ENCODE data around the gene HMGB2. TPM values are rescaled to one million over a fixed set of nuclear protein-coding genes. Genes with fewer than 3 reads are reported as not detected.

The HMGB2 gene
- total RNA-seq, 1 experiment from 2014 or later, result 326 TPM

DNA sequence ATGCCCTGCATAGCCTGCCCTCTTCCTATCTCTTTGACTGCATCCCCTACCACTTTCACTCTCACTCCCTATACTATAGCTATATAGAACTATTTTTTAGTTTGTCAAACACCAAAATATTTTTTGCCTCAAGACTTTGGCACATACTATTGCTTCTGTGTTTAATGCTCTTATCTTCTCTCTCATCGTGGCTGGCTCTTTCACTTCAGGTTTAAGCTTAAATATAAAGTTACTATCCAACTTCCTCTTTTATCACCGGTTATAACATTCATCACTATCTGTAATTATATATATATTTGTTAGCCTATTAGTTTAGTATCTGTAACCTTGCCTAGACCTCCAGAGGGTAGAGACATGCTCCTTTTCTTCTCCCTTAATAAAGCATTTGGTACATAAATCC is 11.5 kb upstream of the HMGB2 start:
- intact Hi-C loops (cut with micrococcal nuclease; ENCODE audit: unreplicated experiment), result loop anchor here (1.0 kb wide), 1 partner anchor 10 kb away; no protein-coding TSS in a partner anchor
- ChIA-PET CTCF (interaction anchor here (0.7 kb wide), 1 partner anchor 12 kb away, joined by 3 read pairs; the partner anchor contains the start of gene HMGB2), POLR2A (interaction anchor here (1.2 to 2.3 kb wide), 2 partner anchors 11 to 25 kb away, joined by 6 to 21 read pairs; partner anchors contain the start of genes HMGB2 and SAP30)
- Histone ChIP-seq H3K9me3 (no peaks in the 10 kb centered on the region), H3K4me3 (ENCODE audit: low read depth, low read length) (no peak overlapping the region), H3K27me3 (replicated peaks; ENCODE audit: control insufficient read depth, insufficient read depth, low read length) (no peaks in the 10 kb centered on the region), H3K36me3 (ENCODE audit: control insufficient read depth, insufficient read depth, low read length) (no peaks in the 10 kb centered on the region), H3K4me1 (peaks cover 22% of the 10 kb centered on the region; the same call in 1 of the 2 replicates)
- Mint-ChIP-seq H3K4me3 (ENCODE audit: unreplicated experiment) (no peak overlapping the region), H3K36me3 (ENCODE audit: insufficient read depth, unreplicated experiment) (no peaks in the 10 kb centered on the region), H3K9me3 (ENCODE audit: unreplicated experiment) (no peaks in the 10 kb centered on the region), H3K27me3 (ENCODE audit: insufficient read depth, unreplicated experiment) (no peaks in the 10 kb centered on the region), H3K4me1 (ENCODE audit: low read depth, unreplicated experiment) (peaks cover 17% of the 10 kb centered on the region), H3K27ac (ENCODE audit: unreplicated experiment) (peak overlapping the region; percentile 29)
- DNase-seq, result no peak
- TF ChIP-seq CTCF (IDR thresholded peaks at IDR 0.05; ENCODE audit: insufficient read depth in 1 of 2, low read depth in 1 of 2, low read length in 1 of 2, severe bottlenecking in 1 of 2, unreplicated experiment in 1 of 2), result no peak
- no TSS peak for BruUV-seq (replicated peaks)

DNA sequence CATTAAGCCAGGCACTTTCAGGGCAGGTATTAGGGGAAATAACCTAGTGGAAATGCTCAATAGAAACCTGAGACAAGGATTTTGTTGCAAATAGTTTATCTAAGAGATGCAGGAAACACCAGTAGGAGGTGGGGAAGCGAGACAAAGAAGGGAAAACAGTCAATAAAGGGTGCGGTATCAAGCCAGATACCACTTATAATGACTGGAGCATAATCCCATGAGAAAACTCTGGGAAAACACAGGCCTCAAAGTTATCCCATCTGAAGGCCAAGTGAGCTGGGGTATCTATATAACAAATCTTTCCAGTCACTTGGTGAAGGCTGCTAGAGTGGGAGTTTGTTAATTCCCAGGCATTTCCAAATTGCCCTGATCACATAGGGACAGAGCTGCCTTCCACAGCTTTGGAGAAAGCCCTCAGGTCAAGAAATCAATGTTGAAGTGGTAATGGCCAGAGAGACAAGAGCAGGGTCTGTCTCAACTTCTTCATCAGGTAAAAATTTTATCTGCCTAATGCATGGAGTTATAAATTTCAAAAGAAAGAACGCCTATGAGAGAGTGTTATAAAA is 9.8 kb upstream of the HMGB2 start:
- Mint-ChIP-seq H3K27ac (ENCODE audit: unreplicated experiment) (no peak overlapping the region), H3K4me3 (ENCODE audit: unreplicated experiment) (no peak overlapping the region), H3K9me3 (ENCODE audit: unreplicated experiment) (no peaks in the 10 kb centered on the region), H3K27me3 (ENCODE audit: insufficient read depth, unreplicated experiment) (no peaks in the 10 kb centered on the region), H3K4me1 (ENCODE audit: low read depth, unreplicated experiment) (peaks cover 17% of the 10 kb centered on the region), H3K36me3 (ENCODE audit: insufficient read depth, unreplicated experiment) (no peaks in the 10 kb centered on the region)
- Histone ChIP-seq H3K9me3 (no peaks in the 10 kb centered on the region), H3K4me3 (ENCODE audit: low read depth, low read length) (no peak overlapping the region), H3K4me1 (peaks cover 22% of the 10 kb centered on the region; the same call in 1 of the 2 replicates), H3K36me3 (ENCODE audit: control insufficient read depth, insufficient read depth, low read length) (no peaks in the 10 kb centered on the region), H3K27me3 (replicated peaks; ENCODE audit: control insufficient read depth, insufficient read depth, low read length) (no peaks in the 10 kb centered on the region)
- intact Hi-C loops (cut with micrococcal nuclease; ENCODE audit: unreplicated experiment), result no loop called here
- no peak for TF ChIP-seq CTCF (IDR thresholded peaks at IDR 0.05; ENCODE audit: insufficient read depth in 1 of 2, low read depth in 1 of 2, low read length in 1 of 2, severe bottlenecking in 1 of 2, unreplicated experiment in 1 of 2)
- ChIA-PET CTCF (no interaction called here), POLR2A (no interaction called here)
- DNase-seq, result no peak
- no TSS peak for BruUV-seq (replicated peaks)

DNA sequence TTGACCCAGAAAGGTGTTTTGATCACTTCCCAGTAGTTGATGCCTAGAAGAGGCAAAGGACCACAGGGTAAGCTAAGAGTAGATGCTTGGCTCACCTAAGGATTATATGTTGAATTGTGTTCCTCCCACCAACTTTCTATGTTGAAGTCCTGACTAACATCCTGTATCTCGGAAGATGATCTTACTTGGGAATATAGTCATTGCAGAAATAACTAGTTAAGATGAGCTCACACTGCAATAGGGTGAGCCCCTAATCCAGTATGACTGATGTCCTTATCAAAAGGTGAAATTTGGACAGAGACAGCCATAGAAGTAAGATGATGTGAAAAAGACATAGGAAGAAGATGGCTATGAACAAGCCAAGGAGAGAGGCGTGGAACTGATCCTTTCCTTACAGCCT is 3.3 kb upstream of the HMGB2 start:
- DNase-seq, result no peak
- CTCF ChIA-PET, result no interaction called here
- Mint-ChIP-seq H3K4me3 (ENCODE audit: unreplicated experiment) (no peak overlapping the region), H3K9me3 (ENCODE audit: unreplicated experiment) (no peaks in the 10 kb centered on the region), H3K4me1 (ENCODE audit: low read depth, unreplicated experiment) (peaks cover 7% of the 10 kb centered on the region), H3K36me3 (ENCODE audit: insufficient read depth, unreplicated experiment) (peaks cover 31% of the 10 kb centered on the region), H3K27ac (ENCODE audit: unreplicated experiment) (no peak overlapping the region), H3K27me3 (ENCODE audit: insufficient read depth, unreplicated experiment) (no peaks in the 10 kb centered on the region)
- no peaks in the 10 kb centered on the region for H3K27me3 ChIP-seq (replicated peaks; ENCODE audit: control insufficient read depth, insufficient read depth, low read length)
- POLR2A ChIA-PET, result no interaction called here
- BruUV-seq (replicated peaks), result no TSS peak
- H3K4me1 ChIP-seq, result peaks cover 6% of the 10 kb centered on the region
- no peaks in the 10 kb centered on the region for H3K9me3 ChIP-seq
- TF ChIP-seq CTCF (IDR thresholded peaks at IDR 0.05; ENCODE audit: insufficient read depth in 1 of 2, low read depth in 1 of 2, low read length in 1 of 2, severe bottlenecking in 1 of 2, unreplicated experiment in 1 of 2), result no peak
- H3K36me3 ChIP-seq (ENCODE audit: control insufficient read depth, insufficient read depth, low read length), result no peaks in the 10 kb centered on the region; the same call in 1 of the 2 replicates
- intact Hi-C loops (cut with micrococcal nuclease; ENCODE audit: unreplicated experiment), result loop anchor here (10.0 kb wide), 1 partner anchor 857 kb away; no protein-coding TSS in a partner anchor
- H3K4me3 ChIP-seq (ENCODE audit: low read depth, low read length), result no peak overlapping the region

All from Caco-2 (cell line).